ENCODE data around the gene SYNM. TPM values are rescaled to one million over a fixed set of nuclear protein-coding genes. Genes with fewer than 3 reads are reported as not detected.

Gene SYNM
- total RNA-seq, 1 donor from 2014 or later: 0.02 TPM

- Mint-ChIP-seq H3K4me3 (no peak overlapping the region), H3K9me3 (no peaks in the 10 kb centered on the region), H3K4me1 (no peaks in the 10 kb centered on the region), H3K27ac (no peak overlapping the region), H3K36me3 (ENCODE audit: low read depth) (no peaks in the 10 kb centered on the region), H3K27me3 (peaks cover 4% of the 10 kb centered on the region)
- CTCF ChIA-PET: interaction anchor here (1.0 kb wide), 1 partner anchor 19 kb away, joined by 3 read pairs; no protein-coding TSS in a partner anchor
- TF ChIP-seq, protein P1, sequence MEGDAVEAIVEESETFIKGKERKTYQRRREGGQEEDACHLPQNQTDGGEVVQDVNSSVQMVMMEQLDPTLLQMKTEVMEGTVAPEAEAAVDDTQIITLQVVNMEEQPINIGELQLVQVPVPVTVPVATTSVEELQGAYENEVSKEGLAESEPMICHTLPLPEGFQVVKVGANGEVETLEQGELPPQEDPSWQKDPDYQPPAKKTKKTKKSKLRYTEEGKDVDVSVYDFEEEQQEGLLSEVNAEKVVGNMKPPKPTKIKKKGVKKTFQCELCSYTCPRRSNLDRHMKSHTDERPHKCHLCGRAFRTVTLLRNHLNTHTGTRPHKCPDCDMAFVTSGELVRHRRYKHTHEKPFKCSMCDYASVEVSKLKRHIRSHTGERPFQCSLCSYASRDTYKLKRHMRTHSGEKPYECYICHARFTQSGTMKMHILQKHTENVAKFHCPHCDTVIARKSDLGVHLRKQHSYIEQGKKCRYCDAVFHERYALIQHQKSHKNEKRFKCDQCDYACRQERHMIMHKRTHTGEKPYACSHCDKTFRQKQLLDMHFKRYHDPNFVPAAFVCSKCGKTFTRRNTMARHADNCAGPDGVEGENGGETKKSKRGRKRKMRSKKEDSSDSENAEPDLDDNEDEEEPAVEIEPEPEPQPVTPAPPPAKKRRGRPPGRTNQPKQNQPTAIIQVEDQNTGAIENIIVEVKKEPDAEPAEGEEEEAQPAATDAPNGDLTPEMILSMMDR (IDR thresholded peaks at IDR 0.05): no peak
- ATAC-seq (ENCODE audit: low read depth): no peak
- intact Hi-C loops (cut with micrococcal nuclease): no loop called here
- DNase-seq: no peak
- POLR2A ChIA-PET: no interaction called here
Observed at GRCh38 chr15:99120050-99120777, 15.3 kb downstream of the SYNM start.

GRCh38 chr15:99121207-99121606, 16.3 kb downstream of the SYNM start:
- Mint-ChIP-seq H3K27me3 (peaks cover 4% of the 10 kb centered on the region), H3K4me1 (no peaks in the 10 kb centered on the region), H3K9me3 (no peaks in the 10 kb centered on the region), H3K27ac (no peak overlapping the region), H3K4me3 (no peak overlapping the region), H3K36me3 (ENCODE audit: low read depth) (no peaks in the 10 kb centered on the region)
- DNase-seq (no peak), ATAC-seq (ENCODE audit: low read depth) (no peak)
- intact Hi-C loops (cut with micrococcal nuclease): no loop called here
- ChIA-PET POLR2A (no interaction called here), CTCF (no interaction called here)
- TF ChIP-seq, protein P1 (IDR thresholded peaks at IDR 0.05): no peak

GRCh38 chr15:99121691-99122410, 17.0 kb downstream of the SYNM start:
- Mint-ChIP-seq H3K9me3 (no peaks in the 10 kb centered on the region), H3K4me1 (no peaks in the 10 kb centered on the region), H3K36me3 (ENCODE audit: low read depth) (no peaks in the 10 kb centered on the region), H3K27ac (no peak overlapping the region), H3K27me3 (peaks cover 7% of the 10 kb centered on the region), H3K4me3 (no peak overlapping the region)
- intact Hi-C loops (cut with micrococcal nuclease): no loop called here
- ATAC-seq (ENCODE audit: low read depth) (no peak), DNase-seq (no peak)
- ChIA-PET CTCF (no interaction called here), POLR2A (no interaction called here)
- TF ChIP-seq, protein P1 (IDR thresholded peaks at IDR 0.05): no peak

DNA sequence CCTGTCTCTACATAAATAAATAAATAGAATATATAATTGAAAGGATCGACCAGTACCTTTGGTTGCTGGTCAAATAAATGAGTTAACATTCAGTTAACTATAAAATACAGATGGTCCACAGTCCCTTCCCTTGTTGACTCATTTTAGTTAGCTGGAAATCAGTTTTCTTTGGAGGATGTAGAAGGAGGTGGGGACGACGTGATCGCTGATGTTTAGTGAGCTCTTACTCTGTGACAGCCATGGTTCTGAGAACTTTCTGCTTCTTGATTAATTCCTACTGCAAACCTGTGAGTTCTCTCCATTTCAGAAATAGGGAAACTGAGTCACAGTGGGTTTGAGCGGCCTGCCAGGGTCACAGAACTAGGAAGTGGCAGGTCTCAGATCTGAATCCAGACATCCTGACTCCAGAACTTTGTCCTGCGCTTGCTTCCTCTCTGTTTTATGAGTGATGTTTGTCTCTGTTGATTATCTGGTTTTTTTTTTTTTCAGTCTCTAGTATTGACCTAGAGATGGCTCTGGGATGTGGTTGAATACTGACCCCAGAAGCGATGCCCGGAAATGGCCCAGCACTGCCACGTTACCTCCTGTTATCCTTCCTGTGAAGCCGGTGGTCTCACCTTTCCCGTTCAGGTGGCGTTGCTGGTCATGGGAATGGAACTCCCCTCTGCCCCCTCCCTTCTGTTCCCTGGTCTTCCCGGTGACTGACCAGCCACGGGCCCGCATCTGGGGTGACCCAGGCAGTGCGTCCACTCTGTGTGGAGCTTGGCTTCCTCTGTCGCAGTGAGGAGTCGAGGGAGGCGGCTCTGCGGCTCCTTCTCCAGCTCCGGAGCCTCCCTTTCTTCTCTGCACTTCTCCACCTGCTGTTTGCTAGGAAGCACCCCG, 18.2 kb downstream of the SYNM start:
- Mint-ChIP-seq H3K36me3 (ENCODE audit: low read depth) (no peaks in the 10 kb centered on the region), H3K27ac (no peak overlapping the region), H3K4me3 (no peak overlapping the region), H3K4me1 (no peaks in the 10 kb centered on the region), H3K9me3 (no peaks in the 10 kb centered on the region), H3K27me3 (peaks cover 7% of the 10 kb centered on the region)
- ATAC-seq (ENCODE audit: low read depth) (no peak), DNase-seq (no peak)
- ChIA-PET POLR2A (no interaction called here), CTCF (no interaction called here)
- TF ChIP-seq, protein P1 (IDR thresholded peaks at IDR 0.05): no peak
- intact Hi-C loops (cut with micrococcal nuclease): no loop called here
